ENCODE results near the gene GNB4.

DNA sequence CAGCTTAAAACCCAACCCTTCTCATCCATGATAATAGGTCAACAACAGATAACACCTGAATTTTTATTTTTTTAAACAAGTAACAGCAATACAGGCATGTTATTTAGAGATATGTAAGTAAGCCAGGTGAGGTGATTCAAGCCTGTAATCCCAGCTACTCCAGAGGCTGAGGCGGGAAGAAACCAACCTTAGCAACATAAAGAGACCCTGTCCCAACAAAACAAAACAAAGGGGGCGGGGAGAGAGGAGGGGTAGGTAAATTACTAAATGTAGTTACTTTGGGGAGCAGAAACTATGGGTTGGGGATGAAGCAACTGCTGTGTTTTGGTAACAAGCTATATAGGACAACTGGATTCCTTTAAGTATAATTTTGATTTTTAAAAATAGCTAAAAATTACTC lies 47.0 kb downstream of the GNB4 start:
- TF ChIP-seq, protein P1, sequence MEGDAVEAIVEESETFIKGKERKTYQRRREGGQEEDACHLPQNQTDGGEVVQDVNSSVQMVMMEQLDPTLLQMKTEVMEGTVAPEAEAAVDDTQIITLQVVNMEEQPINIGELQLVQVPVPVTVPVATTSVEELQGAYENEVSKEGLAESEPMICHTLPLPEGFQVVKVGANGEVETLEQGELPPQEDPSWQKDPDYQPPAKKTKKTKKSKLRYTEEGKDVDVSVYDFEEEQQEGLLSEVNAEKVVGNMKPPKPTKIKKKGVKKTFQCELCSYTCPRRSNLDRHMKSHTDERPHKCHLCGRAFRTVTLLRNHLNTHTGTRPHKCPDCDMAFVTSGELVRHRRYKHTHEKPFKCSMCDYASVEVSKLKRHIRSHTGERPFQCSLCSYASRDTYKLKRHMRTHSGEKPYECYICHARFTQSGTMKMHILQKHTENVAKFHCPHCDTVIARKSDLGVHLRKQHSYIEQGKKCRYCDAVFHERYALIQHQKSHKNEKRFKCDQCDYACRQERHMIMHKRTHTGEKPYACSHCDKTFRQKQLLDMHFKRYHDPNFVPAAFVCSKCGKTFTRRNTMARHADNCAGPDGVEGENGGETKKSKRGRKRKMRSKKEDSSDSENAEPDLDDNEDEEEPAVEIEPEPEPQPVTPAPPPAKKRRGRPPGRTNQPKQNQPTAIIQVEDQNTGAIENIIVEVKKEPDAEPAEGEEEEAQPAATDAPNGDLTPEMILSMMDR (IDR thresholded peaks at IDR 0.05; ENCODE audit: low read depth, low read length): no peak
- no peak for TF ChIP-seq EZH2phosphoT487 (IDR thresholded peaks at IDR 0.05; ENCODE audit: low read depth)
